Kidney (tissue), 14 donors: ENCODE measurements around the gene MEGF11. TPM values are rescaled to one million over a fixed set of nuclear protein-coding genes. Genes with fewer than 3 reads are reported as not detected.

ENCODE experiments used
- DNase-seq, 5 donors: peaks; one replicate each; pipeline ENCODE4 v3.0.0-alpha.2; 2013 to 2020
- FAIRE-seq: peaks from 2 replicates; lab custom pipeline; 2012; peaks lifted over from hg19 to GRCh38; lab: Jason Lieb, UNC
- H3K27ac ChIP-seq, 2 donors: one replicate each; pipeline ENCODE4 v1.7.0; 2013; ENCODE audit warnings: low read depth in 2 of 2, low read length in 2 of 2, inconsistent platforms in 1 of 2
- H3K27me3 ChIP-seq: one replicate; pipeline ENCODE4 v1.7.1; 2013; ENCODE audit warnings: low read length, inconsistent platforms; ENCODE audit not compliant: control insufficient read depth, insufficient read depth
- H3K36me3 ChIP-seq, 3 donors: one replicate each; pipeline versions ENCODE4 v1.7.0 to v1.7.1; 2013; ENCODE audit warnings: low read length in 3 of 3, control low read depth in 1 of 3, inconsistent platforms in 1 of 3; ENCODE audit not compliant: insufficient read depth in 3 of 3, control insufficient read depth in 2 of 3
- H3K4me1 ChIP-seq, 3 donors: one replicate each; pipeline versions ENCODE4 v1.7.0 to v1.7.1; 2013; ENCODE audit warnings: low read length in 3 of 3, inconsistent platforms in 1 of 3, low read depth in 1 of 3; ENCODE audit not compliant: control insufficient read depth in 2 of 3, insufficient read depth in 2 of 3
- H3K4me3 ChIP-seq, 3 donors: one replicate each; pipeline versions ENCODE4 v1.7.0 to v1.8.1; 2013; ENCODE audit warnings: low read length in 3 of 3, control low read depth in 1 of 3, inconsistent platforms in 1 of 3
- H3K9ac ChIP-seq, 3 donors: one replicate each; pipeline versions ENCODE4 v1.7.0 to v1.7.1; 2013; ENCODE audit warnings: low read length in 3 of 3, control low read depth in 1 of 3, inconsistent platforms in 1 of 3
- H3K9me3 ChIP-seq, 3 donors: one replicate each; pipeline versions ENCODE4 v1.7.0 to v1.7.1; 2013; ENCODE audit warnings: low read length in 3 of 3, control low read depth in 1 of 3, inconsistent platforms in 1 of 3; ENCODE audit not compliant: control insufficient read depth in 2 of 3, insufficient read depth in 1 of 3
- CTCF ChIP-seq: IDR thresholded peaks from 3 replicates; pipeline ENCODE4 v1.5.1; 2012; ENCODE audit warnings: mild to moderate bottlenecking, moderate library complexity, borderline replicate concordance; ENCODE audit not compliant: insufficient read depth; ENCODE audit errors: extremely low read depth
- intact Hi-C: fragments of 100-400 bp; cut with DNase I; formaldehyde crosslinking; loops from one replicate; pipeline ENCODE4 v1.11.1; 2022
- polyA plus RNA-seq: library from polyadenylated mRNA; stranded (reverse); fragments of 350-450 nt; fragmentation: Illumina TruSeq; extraction: RNeasy Lipid Tissue Mini Kit (QIAGEN cat#74804); gene quantifications from one replicate; pipeline ENCODE4 v1.2.3, GENCODE V29; 2014; ENCODE audit warnings: low read depth, low replicate concordance; ENCODE audit not compliant: insufficient read depth
- total RNA-seq: library from RNA; stranded (reverse); fragmentation: NEBNext Ultra II Directional; extraction: Animal tissue kit (Norgen Biotek cat#: 25700); gene quantifications from one replicate; pipeline ENCODE4 v1.2.1, GENCODE V29; 2021
- donor health status: control.
- donor health status: control.
- donor health status: control.
- donor health status: control.
- donor health status: control.
- donor health status: DM: yes; HTN: yes; CAD: no.
- donor health status: Normal renal cell carcinoma (clear cell type).

MEGF11 gene
- total and polyA plus RNA-seq, 2 donors from 2014 or later: 10.4 to 41.8 TPM

GRCh38 chr15:66105286-66106265, 148.0 kb downstream of the MEGF11 start:
- H3K4me1 ChIP-seq: no peaks in the 10 kb centered on the region
- no peaks in the 10 kb centered on the region for H3K27me3 ChIP-seq
- no peak overlapping the region for H3K4me3 ChIP-seq
- FAIRE-seq (no peak), DNase-seq (no peak)
- no peak overlapping the region for H3K9ac ChIP-seq
- no peak for TF ChIP-seq CTCF
- H3K27ac ChIP-seq: no peak overlapping the region
- intact Hi-C loops: no loop called here
- no peaks in the 10 kb centered on the region for H3K9me3 ChIP-seq
- H3K36me3 ChIP-seq: no peaks in the 10 kb centered on the region

GRCh38 chr15:66103293-66103590, 150.3 kb downstream of the MEGF11 start:
- intact Hi-C loops: no loop called here
- no peak for FAIRE-seq

GRCh38 chr15:66102563-66103292, 150.8 kb downstream of the MEGF11 start:
- H3K27me3 ChIP-seq: no peaks in the 10 kb centered on the region
- DNase-seq (no peak), FAIRE-seq (no peak)
- no peak overlapping the region for H3K27ac ChIP-seq
- H3K36me3 ChIP-seq: no peaks in the 10 kb centered on the region
- no peak for TF ChIP-seq CTCF
- no peaks in the 10 kb centered on the region for H3K9me3 ChIP-seq
- no peaks in the 10 kb centered on the region for H3K4me1 ChIP-seq
- H3K4me3 ChIP-seq: no peak overlapping the region
- H3K9ac ChIP-seq: no peak overlapping the region
- intact Hi-C loops: no loop called here

More at GRCh38 chr15:66103293-66103590, 150.3 kb downstream of the MEGF11 start:
- no peaks in the 10 kb centered on the region for H3K36me3 ChIP-seq
- H3K9ac ChIP-seq: no peak overlapping the region
- no peak overlapping the region for H3K4me3 ChIP-seq
- TF ChIP-seq CTCF: no peak
- no peak for DNase-seq
- no peaks in the 10 kb centered on the region for H3K9me3 ChIP-seq
- H3K27me3 ChIP-seq: no peaks in the 10 kb centered on the region
- H3K27ac ChIP-seq: no peak overlapping the region
- H3K4me1 ChIP-seq: no peaks in the 10 kb centered on the region
